Spleen (tissue), 11 donors: ENCODE measurements around the gene KCNAB1. TPM values are rescaled to one million over a fixed set of nuclear protein-coding genes. Genes with fewer than 3 reads are reported as not detected.
"Not testable (repeated sequence)": the region's sequence is repeated elsewhere in the genome, so short reads cannot be mapped to it uniquely, and the experiment has no call there.

Experiments
- DNase-seq: peaks from one replicate; pipeline ENCODE4 v3.0.0-alpha.2; 2020
- H3K27ac ChIP-seq, 8 donors: fragments of 200-600 bp; sonication (generic) in 7 of 8; 1 replicate in 4 of 8; 2 replicates in 4 of 8; pipeline versions ENCODE4 v1.5.0 to v1.8.0; 2016 to 2021; ENCODE audit warnings: inconsistent platforms in 4 of 8, mild to moderate bottlenecking in 4 of 8, moderate library complexity in 1 of 8
- H3K27me3 ChIP-seq, 7 donors: fragments of 200-600 bp; sonication (generic) in 6 of 7; replicated peaks in 1 of 7; 1 replicate in 4 of 7; 2 replicates in 3 of 7; pipeline versions ENCODE4 v1.5.0 to v1.8.0; 2016 to 2021; ENCODE audit warnings: inconsistent platforms in 3 of 7, mild to moderate bottlenecking in 1 of 7
- H3K36me3 ChIP-seq, 6 donors: fragments of 200-600 bp; sonication (generic) in 5 of 6; 1 replicate in 4 of 6; 2 replicates in 2 of 6; pipeline versions ENCODE4 v1.5.0 to v1.8.0; 2016 to 2021; ENCODE audit warnings: inconsistent platforms in 2 of 6
- H3K4me1 ChIP-seq, 6 donors: fragments of 200-600 bp; sonication (generic) in 5 of 6; 1 replicate in 3 of 6; 2 replicates in 3 of 6; pipeline versions ENCODE4 v1.5.0 to v1.8.0; 2016 to 2021; ENCODE audit warnings: inconsistent platforms in 3 of 6
- H3K4me3 ChIP-seq, 8 donors: fragments of 200-600 bp; sonication (generic) in 7 of 8; 1 replicate in 4 of 8; 2 replicates in 4 of 8; pipeline versions ENCODE4 v1.5.0 to v1.8.0; 2016 to 2021; ENCODE audit warnings: inconsistent platforms in 4 of 8, mild to moderate bottlenecking in 4 of 8, moderate library complexity in 2 of 8
- H3K9me3 ChIP-seq, 8 donors: fragments of 200-600 bp; sonication (generic) in 7 of 8; 1 replicate in 4 of 8; 2 replicates in 4 of 8; pipeline versions ENCODE4 v1.5.0 to v1.8.0; 2016 to 2021; ENCODE audit warnings: inconsistent platforms in 4 of 8
- POLR2A ChIP-seq, 3 donors: fragments of 450-650 bp; IDR thresholded peaks; one replicate each; pipeline ENCODE4 v1.5.1; 2017; ENCODE audit warnings: antibody characterized with exemption in 3 of 3, mild to moderate bottlenecking in 1 of 3
- POLR2AphosphoS5 ChIP-seq, 3 donors: sonication (generic); formaldehyde crosslinking; IDR thresholded peaks; one replicate each; pipeline ENCODE4 v1.5.1; 2017; ENCODE audit warnings: antibody characterized with exemption in 3 of 3
- WGBS, 5 donors: extraction: QIAGEN DNeasy Blood & Tissue Kit in 3 of 5; methylation state at CpG; one replicate each; pipeline versions ENCODE4 v1.1.5 to v1.1.7; 2013 to 2018; 5-methylcytosine and 5-hydroxymethylcytosine counted together
- intact Hi-C: fragments of 100-400 bp; cut with DNase I; formaldehyde crosslinking; loops from one replicate; pipeline ENCODE4 v1.15.0; 2023; ENCODE audit warnings: low total_unique reads
- polyA plus RNA-seq, 3 donors: library from polyadenylated mRNA; stranded (reverse); fragments of 200-250 nt; gene quantifications; one replicate each; pipeline ENCODE4 v1.2.1, GENCODE V29; 2013
- total RNA-seq, 7 donors: library from RNA; depleted of rRNA in 3 of 7; stranded (reverse); fragments of >200 nt in 3 of 7; fragmentation: NEBNext Ultra II Directional in 4 of 7; extraction: Animal tissue kit (Norgen Biotek cat#: 25700) in 4 of 7; gene quantifications; one replicate each; pipeline versions ENCODE4 v1.1.0 to v1.2.1, GENCODE V29; 2016 to 2021
- TF ChIP-seq, protein P1 (sequence below), 11 experiments: fragments of 200-600 bp in 7 of 11; fragments of 450-650 bp in 4 of 11; sonication (generic) in 4 of 11; IDR thresholded peaks in 8 of 11; conservative IDR thresholded peaks in 3 of 11; 1 replicate in 7 of 11; 2 replicates in 4 of 11; pipeline versions ENCODE4 v1.4.0 to v1.8.0; 2016 to 2021; ENCODE audit warnings: antibody characterized with exemption in 11 of 11, inconsistent platforms in 4 of 11, mild to moderate bottlenecking in 1 of 11
- donor health status: healthy with polysubstance abuse.
- donor health status: DM: no; HTN: no; CAD: no; lungs with moderate emphysema.
- donor health status: DM: no; HTN: no; CAD: no.
- donor health status: Bipolar disorder and iron deficiency.
- donor health status: healthy.
- donor health status: DM: no; HTN: no; CAD: no.
- donor health status: DM: yes; HTN: yes; CAD: no.

Gene KCNAB1
- total and polyA plus RNA-seq, 10 donors: 0.59 to 10.5 (median 6.3) TPM

DNA sequence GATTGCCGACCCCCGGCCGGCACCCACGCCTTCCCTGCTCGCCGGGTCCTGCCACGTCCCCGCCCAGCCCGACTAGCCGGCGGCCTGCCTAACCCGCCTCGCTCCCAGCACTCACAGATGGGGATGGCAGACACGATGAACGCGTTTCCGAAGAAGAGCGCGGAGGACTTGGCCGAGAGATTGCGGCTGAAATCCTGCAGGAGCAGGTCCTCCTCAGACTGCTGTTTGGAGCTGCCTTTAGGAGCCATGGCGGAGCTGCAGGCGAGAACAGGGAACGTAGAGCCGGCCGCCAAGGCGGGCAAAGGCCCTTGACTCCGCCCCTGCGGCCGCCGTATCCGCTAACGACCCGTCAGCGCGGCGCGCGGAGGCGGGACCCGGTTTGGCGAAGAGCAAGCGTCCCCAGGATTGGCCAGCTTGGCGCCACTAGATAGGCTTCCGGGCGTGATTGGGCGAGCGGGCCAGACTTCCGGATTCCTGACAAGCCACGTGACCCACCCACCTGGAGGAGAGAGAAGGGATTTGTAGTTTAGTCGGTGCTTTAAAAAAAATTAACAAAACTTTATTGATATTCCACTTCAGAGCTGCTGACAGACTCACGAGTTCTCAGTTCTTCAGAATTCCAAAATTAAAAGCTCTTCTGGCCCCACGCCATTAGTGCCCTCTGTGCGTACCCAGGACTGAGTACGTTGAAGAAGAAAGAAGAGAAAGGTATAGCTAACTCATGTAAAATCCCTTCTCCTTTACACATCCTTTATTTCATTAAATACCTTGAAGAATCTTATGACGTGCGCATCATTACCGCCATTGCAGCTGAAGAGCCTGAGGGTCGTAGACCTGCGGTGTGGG, 434.7 kb downstream of the KCNAB1 start, which contains the start of gene SSR3:
Gene SSR3, minus strand, starts transcription at position 276 of the 846 bp plus-strand sequence. Its CDS starts 28 bp downstream, at position 248.
- Histone ChIP-seq H3K36me3 (peaks cover 0 to 32% (median 11%) of the 10 kb centered on the region in 6 donors), H3K27me3 (no peaks in the 10 kb centered on the region), H3K4me1 (peaks cover 18 to 51% (median 38%) of the 10 kb centered on the region in 6 donors), H3K4me3 (peak within 1 kb of the TSS; percentile 73 to 93 (median 82)), H3K9me3 (no peaks in the 10 kb centered on the region), H3K27ac (peak within 1 kb of the TSS; percentile 66 to 91 (median 86))
- intact Hi-C loops: loop anchor here (10.0 kb wide), 3 partner anchors 120 to 580 kb away; partner anchors contain the start of gene TIPARP
- peak in 1 of 3 donors; percentile 67 for TF ChIP-seq POLR2A (IDR thresholded peaks at IDR 0.05)
- TF ChIP-seq, protein P1, sequence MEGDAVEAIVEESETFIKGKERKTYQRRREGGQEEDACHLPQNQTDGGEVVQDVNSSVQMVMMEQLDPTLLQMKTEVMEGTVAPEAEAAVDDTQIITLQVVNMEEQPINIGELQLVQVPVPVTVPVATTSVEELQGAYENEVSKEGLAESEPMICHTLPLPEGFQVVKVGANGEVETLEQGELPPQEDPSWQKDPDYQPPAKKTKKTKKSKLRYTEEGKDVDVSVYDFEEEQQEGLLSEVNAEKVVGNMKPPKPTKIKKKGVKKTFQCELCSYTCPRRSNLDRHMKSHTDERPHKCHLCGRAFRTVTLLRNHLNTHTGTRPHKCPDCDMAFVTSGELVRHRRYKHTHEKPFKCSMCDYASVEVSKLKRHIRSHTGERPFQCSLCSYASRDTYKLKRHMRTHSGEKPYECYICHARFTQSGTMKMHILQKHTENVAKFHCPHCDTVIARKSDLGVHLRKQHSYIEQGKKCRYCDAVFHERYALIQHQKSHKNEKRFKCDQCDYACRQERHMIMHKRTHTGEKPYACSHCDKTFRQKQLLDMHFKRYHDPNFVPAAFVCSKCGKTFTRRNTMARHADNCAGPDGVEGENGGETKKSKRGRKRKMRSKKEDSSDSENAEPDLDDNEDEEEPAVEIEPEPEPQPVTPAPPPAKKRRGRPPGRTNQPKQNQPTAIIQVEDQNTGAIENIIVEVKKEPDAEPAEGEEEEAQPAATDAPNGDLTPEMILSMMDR (IDR thresholded peaks at IDR 0.05 in 8 of 11, conservative IDR thresholded peaks at IDR 0.05 in 3 of 11): peak; percentile 30 to 88 (median 68)
- TF ChIP-seq POLR2AphosphoS5 (IDR thresholded peaks at IDR 0.05): peak; percentile 94 to 97 (median 96)
- DNase-seq: peak; percentile 99
- 3 to 11% (median 4%) methylated on average over 32 to 60 of the region's 60 CpGs for WGBS, 5 donors

DNA sequence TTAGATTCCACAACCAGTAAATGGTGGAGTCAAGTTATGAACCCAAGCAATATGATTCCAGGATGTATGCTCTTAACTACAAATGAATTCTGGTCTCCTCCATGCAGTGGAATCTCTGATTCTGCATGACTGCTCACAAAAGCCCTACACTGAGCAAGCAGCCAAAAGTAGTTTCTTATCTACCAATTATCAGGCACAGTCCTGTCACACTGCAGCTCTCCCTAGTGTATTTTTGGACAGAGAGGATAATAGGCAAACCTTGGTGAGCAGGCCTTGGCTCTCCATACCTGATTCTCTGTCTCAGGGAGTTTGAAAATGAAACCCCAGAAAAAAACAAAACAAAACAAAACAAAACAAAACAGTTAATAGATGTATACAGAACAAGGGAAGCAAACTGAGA, 438.0 kb downstream of the KCNAB1 start:
- peaks cover 6 to 18% (median 12%) of the 10 kb centered on the region in 6 donors for H3K4me1 ChIP-seq
- no peaks in the 10 kb centered on the region for H3K36me3 ChIP-seq
- no peaks in the 10 kb centered on the region for H3K9me3 ChIP-seq
- intact Hi-C loops: loop anchor here (10.0 kb wide), 3 partner anchors 116 to 576 kb away; partner anchors contain the start of gene TIPARP
- DNase-seq: no peak
- H3K27ac ChIP-seq: no peak overlapping the region
- TF ChIP-seq, protein P1 (IDR thresholded peaks at IDR 0.05 in 8 of 11, conservative IDR thresholded peaks at IDR 0.05 in 3 of 11): no peak
- no peak for TF ChIP-seq POLR2AphosphoS5 (IDR thresholded peaks at IDR 0.05)
- no peak for TF ChIP-seq POLR2A (IDR thresholded peaks at IDR 0.05)
- H3K27me3 ChIP-seq: no peaks in the 10 kb centered on the region
- H3K4me3 ChIP-seq: no peak overlapping the region

DNA sequence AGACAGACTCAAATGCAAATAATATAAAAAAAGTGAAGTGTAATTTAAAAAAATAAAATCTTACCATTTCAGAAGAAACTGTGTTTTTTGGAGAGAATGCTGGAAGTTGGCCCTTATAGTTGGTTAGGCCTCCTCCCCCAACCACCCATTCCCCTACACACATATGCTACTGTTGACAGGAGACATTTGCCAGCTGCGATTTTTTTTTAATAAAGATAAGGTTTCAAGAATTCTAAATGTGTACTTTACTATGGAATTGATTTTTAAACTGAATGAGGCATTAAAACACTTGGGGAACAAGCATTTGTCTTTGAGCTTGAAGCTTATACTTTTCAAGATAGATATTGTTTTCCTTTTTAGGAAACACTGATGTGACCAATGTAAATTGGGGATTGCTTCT, 438.9 kb downstream of the KCNAB1 start:
- no peak for DNase-seq
- TF ChIP-seq POLR2A (IDR thresholded peaks at IDR 0.05) (no peak), POLR2AphosphoS5 (IDR thresholded peaks at IDR 0.05) (no peak)
- TF ChIP-seq, protein P1 (IDR thresholded peaks at IDR 0.05 in 8 of 11, conservative IDR thresholded peaks at IDR 0.05 in 3 of 11): no peak
- no peaks in the 10 kb centered on the region for H3K27me3 ChIP-seq
- no peak overlapping the region for H3K27ac ChIP-seq
- 68 to 91% (median 80%) methylated on average over 1 of the region's 1 CpG for WGBS, 5 donors
- H3K4me1 ChIP-seq: peaks cover 0 to 9% (median 2%) of the 10 kb centered on the region in 6 donors
- H3K36me3 ChIP-seq: no peaks in the 10 kb centered on the region
- intact Hi-C loops: loop anchor here (10.0 kb wide), 3 partner anchors 115 to 575 kb away; partner anchors contain the start of gene TIPARP
- no peak overlapping the region for H3K4me3 ChIP-seq
- no peaks in the 10 kb centered on the region for H3K9me3 ChIP-seq

DNA sequence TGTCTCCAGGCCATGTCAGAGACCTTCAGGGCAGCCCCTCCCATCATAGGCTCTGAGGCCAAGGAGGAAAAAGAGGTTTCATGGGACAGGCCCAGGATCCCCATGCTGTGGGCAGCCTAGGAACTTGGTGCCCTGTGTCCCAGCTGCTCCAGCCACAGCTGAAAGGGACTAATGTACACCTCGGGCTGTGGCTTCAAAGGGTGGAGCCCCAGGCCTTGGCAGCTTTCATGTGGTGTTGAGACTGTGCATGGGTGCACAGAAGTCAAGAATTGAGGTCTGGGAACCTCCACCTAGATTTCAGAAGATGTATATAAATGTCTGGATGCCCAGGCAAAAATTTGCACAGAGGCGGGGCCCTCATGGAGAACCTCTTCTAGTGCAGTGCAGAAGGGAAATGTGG, 441.2 kb downstream of the KCNAB1 start:
- Histone ChIP-seq H3K27ac (no peak overlapping the region), H3K9me3 (no peaks in the 10 kb centered on the region), H3K4me3 (no peak overlapping the region), H3K36me3 (no peaks in the 10 kb centered on the region), H3K4me1 (no peaks in the 10 kb centered on the region), H3K27me3 (no peaks in the 10 kb centered on the region)
- no peak for DNase-seq
- TF ChIP-seq, protein P1 (IDR thresholded peaks at IDR 0.05 in 8 of 11, conservative IDR thresholded peaks at IDR 0.05 in 3 of 11): no peak
- TF ChIP-seq POLR2AphosphoS5 (IDR thresholded peaks at IDR 0.05): no peak
- TF ChIP-seq POLR2A (IDR thresholded peaks at IDR 0.05): no peak
- intact Hi-C loops: no loop called here
- WGBS, 5 donors: 47 to 77% (median 69%) methylated on average over 2 of the region's 2 CpGs

DNA sequence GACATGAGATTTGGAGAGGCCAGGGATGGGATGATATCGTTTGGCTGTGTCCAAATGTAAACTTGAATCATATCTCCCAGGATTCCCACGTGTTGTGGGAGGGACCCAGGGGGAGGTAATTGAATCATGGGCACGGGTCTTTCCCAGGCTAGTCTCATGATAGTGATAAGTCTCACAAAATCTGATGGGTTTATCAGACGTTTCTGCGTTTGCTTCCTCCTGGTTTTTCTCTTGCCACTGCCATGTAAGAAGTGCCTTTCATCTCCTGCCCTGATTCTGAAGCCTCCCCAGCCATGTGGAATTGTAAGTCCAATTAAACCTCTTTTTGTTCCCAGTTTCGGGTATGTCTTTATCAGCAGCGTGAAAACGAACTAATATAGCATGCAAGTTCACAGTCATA, 442.1 kb downstream of the KCNAB1 start:
- intact Hi-C loops, H3K4me3 ChIP-seq, H3K27ac ChIP-seq, H3K36me3 ChIP-seq, H3K4me1 ChIP-seq, H3K9me3 ChIP-seq, H3K27me3 ChIP-seq, DNase-seq: not testable (repeated sequence)
- WGBS, 5 donors: 80 to 92% (median 84%) methylated on average over 8 of the region's 8 CpGs
